Activated CD4-positive, alpha-beta memory T cell treated with anti-CD3 and anti-CD28 coated beads, Interleukin-2, amount 10 ng/mL, durations not matched to agents 7 days and 5 days (primary cell): Measurements from ENCODE around the gene CALML5. TPM values are rescaled to one million over a fixed set of nuclear protein-coding genes. Genes with fewer than 3 reads are reported as not detected.

Experiments used
- CTCF ChIA-PET: fragments of 350-600 bp; sonication (Branson Sonifier 250); formaldehyde crosslinking; loops from one replicate; lab custom pipeline; 2021; ENCODE audit warnings: antibody characterized with exemption, inconsistent platforms; lab: Charles Lee
- POLR2A ChIA-PET: fragments of 350-600 bp; sonication (Branson Sonifier 250); formaldehyde crosslinking; loops from one replicate; lab custom pipeline; 2021; ENCODE audit warnings: antibody characterized with exemption; lab: Charles Lee
- DNase-seq: peaks from one replicate; pipeline ENCODE4 v3.0.0-alpha.2; 2020
- H3K27ac Mint-ChIP-seq: one replicate; pipeline ENCODE4 v1.8.0; 2021; ENCODE audit warnings: mild to moderate bottlenecking, mixed read lengths
- H3K27me3 Mint-ChIP-seq: one replicate; pipeline ENCODE4 v1.8.0; 2021; ENCODE audit warnings: mixed read lengths
- H3K36me3 Mint-ChIP-seq: one replicate; pipeline ENCODE4 v1.8.0; 2021; ENCODE audit warnings: low read depth, mixed read lengths
- H3K4me1 Mint-ChIP-seq: one replicate; pipeline ENCODE4 v1.8.0; 2021; ENCODE audit warnings: mixed read lengths
- H3K4me3 Mint-ChIP-seq: one replicate; pipeline ENCODE4 v1.8.0; 2021; ENCODE audit warnings: mild to moderate bottlenecking, mixed read lengths
- H3K9me3 Mint-ChIP-seq: one replicate; pipeline ENCODE4 v1.8.0; 2021; ENCODE audit warnings: mixed read lengths
- total RNA-seq, 2 experiments: library from RNA; stranded (reverse); gene quantifications; one replicate each; pipeline ENCODE4 v1.2.3, GENCODE V29; 2021

The CALML5 gene, protein sequence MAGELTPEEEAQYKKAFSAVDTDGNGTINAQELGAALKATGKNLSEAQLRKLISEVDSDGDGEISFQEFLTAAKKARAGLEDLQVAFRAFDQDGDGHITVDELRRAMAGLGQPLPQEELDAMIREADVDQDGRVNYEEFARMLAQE
- total RNA-seq, result not detected

DNA sequence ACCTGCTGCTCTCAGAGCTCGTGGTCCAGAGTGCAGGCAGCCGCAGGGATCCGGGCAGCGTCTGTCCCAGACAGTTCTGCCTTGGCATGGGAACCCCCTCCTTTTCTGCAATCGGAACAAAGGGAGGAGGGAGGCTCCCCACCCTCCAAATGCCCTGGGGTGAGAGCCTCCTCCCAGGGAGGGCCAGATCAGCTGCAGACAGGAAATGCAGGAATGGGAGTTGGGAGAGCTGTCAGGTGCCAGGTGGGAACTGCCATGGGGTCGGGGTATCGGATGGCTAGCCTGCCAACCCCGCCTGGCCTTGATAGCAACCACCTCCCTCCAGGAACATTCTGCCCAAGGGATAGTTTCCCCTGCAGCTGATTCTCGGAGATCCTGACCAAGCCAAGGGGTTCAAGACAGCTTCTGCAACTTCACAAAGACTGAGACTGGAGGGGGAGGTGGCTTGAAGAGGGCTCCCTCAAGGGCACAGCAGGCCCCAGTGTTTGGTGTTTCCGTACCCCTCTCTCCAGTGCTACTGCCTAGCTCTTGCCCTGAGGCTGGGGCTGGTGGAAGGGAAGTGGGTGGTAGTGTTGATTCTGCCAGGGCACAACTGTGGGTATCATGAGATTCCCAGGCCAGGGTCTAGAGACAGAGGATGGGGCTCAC is at the start of gene CALML5:
TSS of gene CALML5 (minus strand) at position 78 of the 648 bp plus-strand sequence. CDS start 132 bp downstream, outside the sequence.
- Mint-ChIP-seq H3K9me3 (no peaks in the 10 kb centered on the region), H3K27me3 (peaks cover 23% of the 10 kb centered on the region), H3K36me3 (no peaks in the 10 kb centered on the region), H3K4me1 (no peaks in the 10 kb centered on the region), H3K27ac (no peak within 1 kb of the TSS), H3K4me3 (no peak within 1 kb of the TSS)
- POLR2A ChIA-PET, result interaction anchor here (1.0 kb wide), 1 partner anchor 55 kb away, joined by 3 read pairs; no protein-coding TSS in a partner anchor
- no peak for DNase-seq
- CTCF ChIA-PET, result interaction anchor here (0.6 to 4.7 kb wide), 2 partner anchors 124 to 130 kb away, joined by 4 to 17 read pairs; no protein-coding TSS in a partner anchor

- peaks cover 12% of the 10 kb centered on the region for H3K27me3 Mint-ChIP-seq
- peaks cover 28% of the 10 kb centered on the region for H3K4me1 Mint-ChIP-seq
- CTCF ChIA-PET, result interaction anchor here (0.8 to 2.9 kb wide), 4 partner anchors 38 to 107 kb away, joined by 3 to 18 read pairs (median 6); no protein-coding TSS in a partner anchor
- no peaks in the 10 kb centered on the region for H3K9me3 Mint-ChIP-seq
- H3K27ac Mint-ChIP-seq, result no peak overlapping the region
- no peaks in the 10 kb centered on the region for H3K36me3 Mint-ChIP-seq
- DNase-seq, result no peak
- H3K4me3 Mint-ChIP-seq, result no peak overlapping the region
- POLR2A ChIA-PET, result interaction anchor here (1.0 to 1.7 kb wide), 5 partner anchors 10 to 263 kb away, joined by 3 to 8 read pairs (median 5); no protein-coding TSS in a partner anchor
Observed at GRCh38 chr10:5547931-5548660, 48.7 kb upstream of the CALML5 start.

DNA sequence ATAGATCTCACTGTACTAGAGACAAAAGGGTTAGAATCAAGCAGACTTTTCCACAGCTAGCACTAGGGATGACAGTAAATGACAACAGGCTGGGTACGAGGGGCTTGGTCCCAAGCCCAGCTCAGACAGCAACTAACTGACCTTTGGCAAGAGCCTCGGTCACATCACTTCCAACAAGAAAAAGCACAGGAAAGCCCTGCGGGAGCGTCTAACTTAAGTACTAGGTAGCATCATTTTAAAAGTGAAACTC is 48.2 kb upstream of the CALML5 start:
- H3K4me3 Mint-ChIP-seq, result no peak overlapping the region
- POLR2A ChIA-PET, result no interaction called here

GRCh38 chr10:5546891-5547680 is 47.7 kb upstream of the CALML5 start:
- Mint-ChIP-seq H3K27me3 (peaks cover 14% of the 10 kb centered on the region), H3K36me3 (no peaks in the 10 kb centered on the region), H3K27ac (no peak overlapping the region), H3K4me1 (peaks cover 21% of the 10 kb centered on the region), H3K4me3 (no peak overlapping the region), H3K9me3 (peaks cover 3% of the 10 kb centered on the region)
- ChIA-PET POLR2A (no interaction called here), CTCF (no interaction called here)
- no peak for DNase-seq

More for the DNA sequence above, 48.2 kb upstream of the CALML5 start:
- Mint-ChIP-seq H3K36me3 (no peaks in the 10 kb centered on the region), H3K9me3 (peaks cover 3% of the 10 kb centered on the region), H3K27me3 (peaks cover 14% of the 10 kb centered on the region), H3K4me1 (peaks cover 26% of the 10 kb centered on the region), H3K27ac (no peak overlapping the region)
- DNase-seq, result no peak
- CTCF ChIA-PET, result interaction anchor here (2.9 kb wide), 1 partner anchor 75 kb away, joined by 18 read pairs; no protein-coding TSS in a partner anchor

DNA sequence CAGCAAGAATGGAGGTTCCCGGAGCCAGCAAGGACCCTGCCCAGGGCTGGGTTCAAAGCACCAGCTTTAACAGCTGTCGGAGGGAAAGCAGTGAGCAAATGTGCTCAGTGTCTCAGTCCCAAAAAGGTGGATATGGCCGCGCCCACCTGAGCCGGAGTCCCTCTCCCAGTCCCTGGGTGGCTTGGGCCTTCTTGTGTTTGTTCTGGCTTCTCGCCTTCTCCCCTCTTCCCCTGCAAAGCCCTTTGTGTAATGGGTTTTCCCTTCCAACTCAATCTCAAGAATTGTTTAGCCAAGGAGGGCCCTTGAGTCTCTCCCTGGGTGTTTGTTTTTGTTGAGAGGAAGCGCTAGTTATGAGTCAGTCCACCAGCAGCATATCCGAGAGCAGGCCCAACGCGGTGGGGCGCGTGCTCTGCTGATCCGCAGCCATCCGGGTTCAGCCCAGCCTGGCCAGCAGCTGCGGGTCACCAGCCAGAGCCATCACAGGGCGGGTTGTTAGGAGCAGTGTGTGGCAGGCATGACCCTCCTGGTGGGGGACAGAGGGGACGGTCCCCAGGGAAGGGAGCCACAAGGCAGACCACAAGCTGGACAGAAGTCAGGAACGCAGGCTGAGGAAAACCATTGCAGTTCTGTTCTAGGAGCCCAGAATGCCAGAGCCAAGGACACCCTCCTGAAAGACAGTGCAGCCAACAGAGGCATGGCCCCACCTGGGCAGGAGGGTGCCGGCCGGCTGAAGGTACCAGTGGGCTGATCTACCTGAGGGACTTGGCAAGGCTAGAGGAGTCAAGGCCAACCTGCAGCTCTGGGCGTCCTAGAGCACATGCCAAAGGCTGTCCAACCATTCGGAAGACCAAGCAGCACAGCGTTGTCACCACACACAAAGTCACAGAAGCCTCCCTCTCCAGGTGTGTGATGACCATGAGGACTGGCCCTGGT is 46.7 kb upstream of the CALML5 start:
- H3K36me3 Mint-ChIP-seq, result peaks cover 2% of the 10 kb centered on the region
- H3K4me1 Mint-ChIP-seq, result peaks cover 13% of the 10 kb centered on the region
- ChIA-PET POLR2A (no interaction called here), CTCF (no interaction called here)
- no peak overlapping the region for H3K27ac Mint-ChIP-seq
- H3K27me3 Mint-ChIP-seq, result peaks cover 14% of the 10 kb centered on the region
- H3K9me3 Mint-ChIP-seq, result peaks cover 6% of the 10 kb centered on the region
- no peak for DNase-seq
- H3K4me3 Mint-ChIP-seq, result no peak overlapping the region

DNA sequence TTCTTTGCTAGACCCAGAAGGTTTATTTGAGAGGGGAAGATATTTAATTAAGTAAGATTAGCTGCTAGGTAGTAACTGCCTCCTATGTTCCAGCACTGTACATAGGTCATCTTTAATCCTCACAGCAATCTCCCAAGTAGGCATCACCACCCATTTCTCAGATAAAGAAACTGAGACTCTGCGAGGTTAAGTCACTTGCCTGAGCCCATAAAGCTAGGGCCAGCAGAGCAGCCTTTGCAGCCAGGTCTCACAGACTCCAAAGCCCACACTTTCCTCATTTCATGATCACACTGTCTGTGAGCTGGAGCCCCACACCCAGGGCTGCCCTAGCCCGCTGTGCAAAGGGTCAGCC is 46.0 kb upstream of the CALML5 start:
- POLR2A ChIA-PET, result no interaction called here
- DNase-seq, result no peak
- H3K4me3 Mint-ChIP-seq, result no peak overlapping the region
- H3K36me3 Mint-ChIP-seq, result peaks cover 2% of the 10 kb centered on the region
- CTCF ChIA-PET, result no interaction called here
- peaks cover 8% of the 10 kb centered on the region for H3K9me3 Mint-ChIP-seq
- peaks cover 7% of the 10 kb centered on the region for H3K4me1 Mint-ChIP-seq
- H3K27me3 Mint-ChIP-seq, result peaks cover 14% of the 10 kb centered on the region
- H3K27ac Mint-ChIP-seq, result no peak overlapping the region

DNA sequence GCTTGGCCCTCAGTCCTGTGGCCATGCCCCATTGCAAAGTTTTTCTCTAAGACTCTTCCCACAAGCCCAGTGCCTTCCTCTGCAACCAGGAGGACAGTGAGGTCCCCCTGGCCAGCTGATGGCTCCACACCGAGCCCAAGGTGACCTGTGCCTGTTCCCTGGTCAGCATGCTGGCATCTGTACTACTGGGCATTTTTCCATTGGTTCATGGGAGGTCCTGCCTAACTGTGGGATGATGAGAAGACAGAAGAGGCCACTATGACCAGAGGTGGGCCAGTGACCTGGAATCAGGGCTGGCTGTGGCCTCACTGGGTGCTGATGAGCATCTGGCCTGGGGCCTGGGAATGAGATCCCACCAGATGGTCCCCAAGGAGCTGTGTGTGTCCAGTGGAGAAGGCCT is 45.6 kb upstream of the CALML5 start:
- DNase-seq, result no peak
- Mint-ChIP-seq H3K9me3 (peaks cover 8% of the 10 kb centered on the region), H3K4me1 (peaks cover 3% of the 10 kb centered on the region), H3K4me3 (no peak overlapping the region), H3K27me3 (peaks cover 14% of the 10 kb centered on the region), H3K36me3 (peaks cover 2% of the 10 kb centered on the region), H3K27ac (no peak overlapping the region)
- CTCF ChIA-PET, result no interaction called here
- POLR2A ChIA-PET, result no interaction called here

- Mint-ChIP-seq H3K9me3 (peaks cover 8% of the 10 kb centered on the region), H3K4me1 (no peaks in the 10 kb centered on the region), H3K4me3 (no peak overlapping the region), H3K27ac (no peak overlapping the region), H3K27me3 (peaks cover 14% of the 10 kb centered on the region), H3K36me3 (peaks cover 2% of the 10 kb centered on the region)
- ChIA-PET CTCF (no interaction called here), POLR2A (no interaction called here)
- no peak for DNase-seq
Observed at GRCh38 chr10:5544216-5544805, 44.9 kb upstream of the CALML5 start.

DNA sequence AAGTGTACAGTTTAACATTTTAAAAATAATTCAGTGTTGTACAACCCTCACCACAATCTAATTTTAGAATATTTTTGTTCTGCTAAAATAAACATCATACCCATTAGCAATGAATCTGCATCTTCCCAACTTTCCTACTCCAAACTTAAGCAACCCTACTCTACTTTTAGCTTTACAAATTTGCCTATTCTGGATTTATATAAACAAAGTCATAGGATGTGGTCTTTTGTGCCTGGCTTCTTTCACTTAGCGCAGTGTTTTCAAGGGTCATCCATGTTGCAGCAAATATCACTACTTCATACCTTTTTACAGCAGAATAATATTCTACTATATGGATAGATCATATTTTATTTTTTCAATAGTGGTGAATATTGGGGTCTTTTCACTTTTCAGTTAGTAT is 44.3 kb upstream of the CALML5 start:
- Mint-ChIP-seq H3K36me3 (peaks cover 2% of the 10 kb centered on the region), H3K4me3 (no peak overlapping the region), H3K27me3 (peaks cover 16% of the 10 kb centered on the region), H3K9me3 (peaks cover 8% of the 10 kb centered on the region), H3K27ac (no peak overlapping the region), H3K4me1 (no peaks in the 10 kb centered on the region)
- no peak for DNase-seq
- CTCF ChIA-PET, result no interaction called here
- POLR2A ChIA-PET, result no interaction called here

- ChIA-PET CTCF (no interaction called here), POLR2A (no interaction called here)
- Mint-ChIP-seq H3K27me3 (peaks cover 16% of the 10 kb centered on the region), H3K36me3 (peaks cover 2% of the 10 kb centered on the region), H3K4me3 (no peak overlapping the region), H3K9me3 (peaks cover 8% of the 10 kb centered on the region), H3K4me1 (no peaks in the 10 kb centered on the region), H3K27ac (no peak overlapping the region)
- DNase-seq, result no peak
Observed at GRCh38 chr10:5542100-5542499, 42.7 kb upstream of the CALML5 start.

GRCh38 chr10:5540891-5541290 is 41.5 kb upstream of the CALML5 start:
- no peaks in the 10 kb centered on the region for H3K4me1 Mint-ChIP-seq
- no peak for DNase-seq
- POLR2A ChIA-PET, result no interaction called here
- peaks cover 2% of the 10 kb centered on the region for H3K36me3 Mint-ChIP-seq
- no peak overlapping the region for H3K27ac Mint-ChIP-seq
- CTCF ChIA-PET, result no interaction called here
- H3K4me3 Mint-ChIP-seq, result no peak overlapping the region
- peaks cover 8% of the 10 kb centered on the region for H3K9me3 Mint-ChIP-seq
- H3K27me3 Mint-ChIP-seq, result peaks cover 10% of the 10 kb centered on the region

DNA sequence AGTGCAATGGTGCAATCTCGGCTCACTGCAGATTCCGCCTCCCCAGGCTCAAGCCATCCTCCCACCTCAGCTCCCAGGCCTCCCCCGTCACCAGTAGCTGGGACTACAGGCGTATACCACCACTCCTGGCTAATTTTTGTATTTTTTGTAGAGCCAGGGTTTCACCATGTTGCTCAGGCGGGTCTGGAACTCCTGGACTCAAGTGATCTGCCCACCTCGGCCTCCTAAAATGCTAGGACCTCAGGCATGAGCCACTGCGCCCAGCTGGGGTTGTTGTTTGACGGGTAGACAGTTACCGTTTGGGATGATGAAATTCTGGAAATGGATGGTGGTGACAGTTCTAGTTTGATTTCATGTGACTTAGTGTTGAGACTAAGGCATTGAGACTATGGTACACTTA is 40.7 kb upstream of the CALML5 start:
- Mint-ChIP-seq H3K36me3 (peaks cover 2% of the 10 kb centered on the region), H3K9me3 (peaks cover 8% of the 10 kb centered on the region), H3K4me1 (no peaks in the 10 kb centered on the region), H3K4me3 (no peak overlapping the region), H3K27ac (no peak overlapping the region), H3K27me3 (peaks cover 9% of the 10 kb centered on the region)
- ChIA-PET CTCF (no interaction called here), POLR2A (no interaction called here)
- no peak for DNase-seq
